HCT116 (cell line): ENCODE measurements around the gene SEPTIN5.

Experiments used
- CEBPB ChIP-seq: IDR thresholded peaks from 2 replicates; pipeline ENCODE4 v1.6.1; 2012; ENCODE audit warnings: low read depth
- FOSL1 ChIP-seq: IDR thresholded peaks from 2 replicates; pipeline ENCODE4 v1.6.1; 2012; ENCODE audit warnings: low read depth
- POLR2A ChIP-seq: IDR thresholded peaks from 2 replicates; pipeline ENCODE4 v1.7.0; 2011; ENCODE audit warnings: borderline replicate concordance; ENCODE audit not compliant: insufficient read depth, insufficient read length; ENCODE audit errors: extremely low read depth
- SRF ChIP-seq: IDR thresholded peaks from 2 replicates; pipeline ENCODE4 v1.6.1; 2012; ENCODE audit warnings: low read depth
- TF ChIP-seq, protein P1 (sequence below), 3 experiments: fragments of 200-600 bp in 1 of 3; sonication (generic) in 1 of 3; IDR thresholded peaks in 2 of 3; conservative IDR thresholded peaks in 1 of 3; 2 replicates each; pipeline ENCODE4 v1.5.1; 2012 to 2017; ENCODE audit warnings: low read depth in 2 of 3, low read length in 2 of 3, antibody characterized with exemption in 1 of 3, borderline replicate concordance in 1 of 3, control low read depth in 1 of 3, mild to moderate bottlenecking in 1 of 3, mixed read lengths in 1 of 3, mixed run types in 1 of 3, moderate library complexity in 1 of 3; ENCODE audit not compliant: insufficient read depth in 1 of 3

DNA sequence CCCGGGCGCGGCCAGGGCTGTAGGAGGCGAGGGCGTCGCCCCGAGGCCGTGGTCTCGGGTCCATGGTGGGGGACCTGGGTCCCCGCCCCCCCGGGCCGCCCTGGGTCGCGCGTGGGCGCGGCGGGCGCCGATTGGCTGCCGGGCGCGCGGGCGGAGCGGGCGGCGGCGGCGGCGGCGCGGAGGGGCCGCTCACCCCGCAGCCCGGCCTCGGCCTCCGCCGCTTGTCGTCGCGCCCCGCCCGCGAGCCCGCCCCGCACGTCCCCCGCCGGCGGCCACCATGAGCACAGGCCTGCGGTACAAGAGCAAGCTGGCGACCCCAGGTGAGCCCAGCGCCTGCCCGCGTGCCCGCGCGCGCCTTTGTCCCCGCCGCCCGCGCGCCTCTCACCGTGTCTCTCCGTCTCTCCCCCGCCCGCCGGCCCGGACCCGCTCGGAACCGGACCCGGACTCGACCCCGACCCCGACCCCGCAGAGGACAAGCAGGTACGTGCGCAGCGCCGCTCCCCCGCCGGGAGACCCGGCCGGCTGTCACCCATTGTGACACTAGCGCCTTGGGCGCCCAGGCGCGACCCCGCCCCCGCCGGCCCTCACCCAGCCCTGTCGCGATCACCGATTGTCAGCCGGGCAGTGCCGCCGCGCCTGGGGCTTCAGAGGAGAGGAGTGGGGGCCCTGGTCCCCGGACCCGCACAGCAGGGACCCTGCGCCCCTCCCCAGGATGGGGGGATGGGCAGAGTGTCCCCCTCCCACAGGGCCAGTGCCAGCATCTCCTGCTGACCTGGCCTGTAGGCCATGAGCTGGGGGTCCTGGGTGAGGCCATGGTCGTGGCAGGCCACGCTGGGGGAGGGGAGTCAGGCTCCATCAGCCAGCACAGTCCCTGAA lies at the start of gene SEPTIN5:
- TF ChIP-seq, protein P1, sequence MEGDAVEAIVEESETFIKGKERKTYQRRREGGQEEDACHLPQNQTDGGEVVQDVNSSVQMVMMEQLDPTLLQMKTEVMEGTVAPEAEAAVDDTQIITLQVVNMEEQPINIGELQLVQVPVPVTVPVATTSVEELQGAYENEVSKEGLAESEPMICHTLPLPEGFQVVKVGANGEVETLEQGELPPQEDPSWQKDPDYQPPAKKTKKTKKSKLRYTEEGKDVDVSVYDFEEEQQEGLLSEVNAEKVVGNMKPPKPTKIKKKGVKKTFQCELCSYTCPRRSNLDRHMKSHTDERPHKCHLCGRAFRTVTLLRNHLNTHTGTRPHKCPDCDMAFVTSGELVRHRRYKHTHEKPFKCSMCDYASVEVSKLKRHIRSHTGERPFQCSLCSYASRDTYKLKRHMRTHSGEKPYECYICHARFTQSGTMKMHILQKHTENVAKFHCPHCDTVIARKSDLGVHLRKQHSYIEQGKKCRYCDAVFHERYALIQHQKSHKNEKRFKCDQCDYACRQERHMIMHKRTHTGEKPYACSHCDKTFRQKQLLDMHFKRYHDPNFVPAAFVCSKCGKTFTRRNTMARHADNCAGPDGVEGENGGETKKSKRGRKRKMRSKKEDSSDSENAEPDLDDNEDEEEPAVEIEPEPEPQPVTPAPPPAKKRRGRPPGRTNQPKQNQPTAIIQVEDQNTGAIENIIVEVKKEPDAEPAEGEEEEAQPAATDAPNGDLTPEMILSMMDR (IDR thresholded peaks at IDR 0.05 in 2 of 3, conservative IDR thresholded peaks at IDR 0.05 in 1 of 3; ENCODE audit: borderline replicate concordance in 1 of 3, insufficient read depth in 1 of 3, low read depth in 2 of 3, low read length in 2 of 3): no peak
- TF ChIP-seq CEBPB (no peak), FOSL1 (no peak), SRF (no peak), POLR2A (no peak)
